ENCODE measurements around the gene SHC3.

SHC3 gene

GRCh38 chr9:89106224-89106851 is 72.3 kb downstream of the SHC3 start:
- no peak for DNase-seq (ENCODE audit: low read depth)

- DNase-seq (ENCODE audit: low read depth): no peak
Observed at GRCh38 chr9:89104821-89105220, 73.8 kb downstream of the SHC3 start.

DNA sequence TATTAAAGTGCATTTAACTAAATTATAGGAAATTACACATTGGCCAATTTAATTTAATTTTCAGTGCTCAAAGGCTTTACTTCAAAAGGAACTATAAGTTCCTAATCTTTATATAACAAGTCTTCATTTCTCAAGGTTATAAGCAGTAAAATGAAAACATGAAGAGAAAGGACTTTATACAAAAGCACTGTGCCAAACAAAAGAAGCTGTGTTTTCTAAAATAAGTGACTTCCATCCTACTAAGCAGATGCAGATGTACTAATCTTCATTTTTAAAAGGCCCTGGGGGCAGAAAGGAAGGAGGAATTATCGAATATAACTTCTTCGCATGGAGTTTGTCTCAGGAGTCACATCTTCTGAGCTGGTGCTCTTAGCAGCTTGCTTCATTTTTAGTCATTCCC is 81.4 kb downstream of the SHC3 start:
- no peak for DNase-seq (ENCODE audit: low read depth)

- DNase-seq (ENCODE audit: low read depth): no peak
Observed at GRCh38 chr9:89096807-89097206, 81.8 kb downstream of the SHC3 start.

DNA sequence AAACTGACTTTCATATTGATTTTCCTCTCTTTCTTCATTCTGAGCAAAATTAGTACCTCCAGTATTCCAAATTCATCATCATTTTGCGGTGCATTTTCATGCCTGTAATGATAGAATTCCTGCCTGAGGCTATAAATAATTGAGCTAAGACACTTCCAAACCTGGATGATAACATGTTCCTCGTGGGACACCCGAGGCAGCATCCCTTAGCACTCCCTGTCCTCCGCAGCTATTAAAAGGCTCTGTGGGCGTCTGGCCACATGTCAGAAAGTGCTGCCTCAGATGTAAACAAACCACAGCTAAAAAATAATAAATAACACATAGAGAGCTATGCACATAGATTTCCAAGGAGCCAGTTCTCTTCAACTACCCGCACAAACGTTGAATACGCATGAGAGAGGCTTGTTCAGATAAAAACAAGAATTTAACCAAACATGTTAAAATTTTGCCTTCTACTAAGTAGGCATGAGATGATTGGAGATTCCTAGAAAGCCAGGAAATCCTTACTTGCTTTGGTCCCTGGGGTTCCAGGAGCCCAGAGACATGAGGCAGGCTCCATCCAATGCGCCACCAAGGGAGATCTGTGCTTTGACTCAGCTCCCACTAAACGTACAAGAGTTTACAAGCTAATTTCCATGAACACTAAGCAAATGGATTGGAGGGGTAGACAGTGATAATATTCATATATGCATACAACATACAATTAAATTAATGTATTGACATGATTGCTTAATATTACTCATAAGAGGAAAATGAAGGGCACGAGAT is 82.7 kb downstream of the SHC3 start:
- no peak for DNase-seq (ENCODE audit: low read depth)

- DNase-seq (ENCODE audit: low read depth): no peak
Observed at GRCh38 chr9:89093201-89093975, 85.2 kb downstream of the SHC3 start.

GRCh38 chr9:89089176-89089575 is 89.4 kb downstream of the SHC3 start:
- no peak for DNase-seq (ENCODE audit: low read depth)

DNA sequence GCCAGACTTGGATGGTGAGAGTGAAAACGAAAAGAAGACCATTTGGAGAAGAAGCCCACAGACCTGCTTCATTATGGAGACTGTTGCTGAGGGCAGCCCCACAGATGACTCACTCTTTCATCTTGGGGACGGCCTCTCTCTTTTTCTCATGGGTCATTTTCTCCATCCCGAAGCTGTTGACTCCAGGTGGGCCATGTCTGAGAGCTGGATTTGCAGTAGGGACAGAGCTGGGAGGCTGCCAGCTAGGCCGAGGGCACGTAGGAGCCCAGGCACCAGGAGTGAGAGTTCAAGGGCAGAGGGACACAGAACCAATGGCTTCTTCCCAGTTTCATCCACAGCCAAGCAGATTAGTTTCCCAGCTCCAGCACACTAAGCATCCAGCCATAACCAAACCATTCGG is 95.0 kb downstream of the SHC3 start:
- DNase-seq (ENCODE audit: low read depth): no peak

GRCh38 chr9:89080193-89080592 is 98.4 kb downstream of the SHC3 start:
- DNase-seq (ENCODE audit: low read depth): peak; percentile 12

DNA sequence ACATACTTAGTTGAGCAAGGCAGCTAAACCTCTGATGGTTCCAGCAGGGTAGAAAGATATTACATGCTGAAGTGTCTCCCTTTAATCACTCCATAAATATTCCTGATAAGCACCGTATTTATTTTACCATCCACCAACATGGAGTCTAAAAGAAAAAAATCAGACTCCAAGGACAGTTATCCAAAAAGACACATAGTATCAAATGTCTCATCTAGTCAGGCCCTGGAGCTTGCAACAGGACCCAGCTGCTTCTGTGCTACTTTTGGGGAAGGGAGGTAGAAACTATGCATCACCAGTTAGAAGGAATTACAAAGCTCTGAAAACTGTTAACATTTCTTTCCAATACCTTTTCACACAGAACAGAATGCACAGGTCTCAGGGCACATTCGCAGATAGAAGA is 99.2 kb downstream of the SHC3 start:
- no peak for DNase-seq (ENCODE audit: low read depth)

DNA sequence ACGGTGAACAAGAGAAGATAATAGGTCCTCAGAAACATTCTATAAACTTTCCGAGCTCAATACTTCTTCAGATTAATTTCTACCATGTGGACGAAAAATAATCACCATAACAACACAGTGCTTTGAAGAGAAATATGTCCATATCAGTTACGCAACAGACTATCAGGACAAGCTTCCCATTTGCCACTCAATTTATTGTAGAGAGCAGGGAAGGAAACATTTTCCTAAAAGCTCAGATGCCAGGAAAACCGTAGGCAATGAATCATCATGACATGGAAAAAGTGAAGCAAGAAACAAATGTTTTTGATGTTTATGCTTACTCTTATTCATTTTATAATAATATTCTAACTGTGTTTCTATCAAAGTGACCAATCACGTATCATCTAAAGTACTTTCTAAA is 99.8 kb downstream of the SHC3 start:
- DNase-seq (ENCODE audit: low read depth): peak; percentile 36

- no peak for DNase-seq (ENCODE audit: low read depth)
Observed at GRCh38 chr9:89078421-89078820, 100.2 kb downstream of the SHC3 start.

- DNase-seq (ENCODE audit: low read depth): no peak
Observed at GRCh38 chr9:89077519-89077918, 101.1 kb downstream of the SHC3 start.

GRCh38 chr9:89073397-89073796 is 105.2 kb downstream of the SHC3 start:
- DNase-seq (ENCODE audit: low read depth): no peak

GRCh38 chr9:89071591-89071990 is 107.0 kb downstream of the SHC3 start:
- no peak for DNase-seq (ENCODE audit: low read depth)

- no peak for DNase-seq (ENCODE audit: low read depth)
Observed at GRCh38 chr9:89066835-89067234, 111.8 kb downstream of the SHC3 start.

- DNase-seq (ENCODE audit: low read depth): no peak
Observed at GRCh38 chr9:89065921-89066320, 112.7 kb downstream of the SHC3 start.

DNA sequence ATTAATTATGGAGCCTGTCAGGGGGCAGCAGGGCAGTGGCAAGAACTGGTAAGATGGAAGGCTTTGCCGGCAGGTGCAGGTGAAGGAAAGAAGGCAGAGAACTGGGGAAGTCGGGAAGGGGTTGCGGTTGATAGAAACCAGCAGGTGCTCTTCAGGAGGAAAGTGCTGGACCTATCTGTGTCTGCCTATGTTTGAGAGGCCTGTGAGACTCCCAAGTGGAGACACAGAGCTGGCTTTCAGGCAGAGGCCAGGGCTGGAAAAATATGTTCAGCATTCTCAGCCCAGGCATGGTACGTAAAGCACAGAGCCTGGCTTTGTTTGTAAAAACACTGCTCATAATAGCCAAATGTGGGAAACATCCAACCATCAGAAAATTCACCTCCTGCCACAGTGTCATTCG is 117.8 kb downstream of the SHC3 start:
- DNase-seq (ENCODE audit: low read depth): no peak

- no peak for DNase-seq (ENCODE audit: low read depth)
Observed at GRCh38 chr9:89059925-89060506, 118.6 kb downstream of the SHC3 start.

DNA sequence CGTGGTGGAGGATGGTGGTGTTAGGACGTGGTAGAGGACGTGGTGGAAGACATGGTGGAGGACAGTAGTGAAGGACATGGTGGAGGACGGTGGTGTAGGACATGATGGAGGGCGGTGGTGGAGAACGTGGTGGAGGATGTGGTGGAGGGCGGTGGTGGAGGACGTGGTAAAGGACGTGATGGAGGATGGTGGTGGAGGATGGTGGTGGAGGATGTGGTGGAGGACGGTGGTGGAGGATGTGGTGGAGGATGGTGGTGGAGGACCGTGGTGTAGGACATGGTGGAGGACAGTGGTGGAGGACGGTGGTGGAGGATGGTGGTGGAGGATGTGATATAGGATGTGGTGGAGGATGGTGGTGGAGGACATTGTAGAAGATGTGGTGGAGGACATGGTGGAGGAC is 119.7 kb downstream of the SHC3 start:
- DNase-seq (ENCODE audit: low read depth): no peak

GRCh38 chr9:89054865-89055495 is 123.6 kb downstream of the SHC3 start:
- DNase-seq (ENCODE audit: low read depth): no peak

GRCh38 chr9:89053301-89053700 is 125.3 kb downstream of the SHC3 start:
- no peak for DNase-seq (ENCODE audit: low read depth)
